Panc1 (cell line): Measurements from ENCODE around the gene CAVIN4. TPM values are rescaled to one million over a fixed set of nuclear protein-coding genes. Genes with fewer than 3 reads are reported as not detected.

ENCODE experiments used
- ATAC-seq: fragments of 200-7000 bp; cut with Tn5 transposase; 2 replicates; pipeline ENCODE4 v1.9.1; 2020; ENCODE audit warnings: mild to moderate bottlenecking, moderate library complexity
- BruUV-seq: library from RNA; stranded (reverse); fragments of 400-500 nt; replicated peaks from 2 replicates; lab custom pipeline; 2021; lab: Mats Ljungman, UMichigan
- CTCF ChIA-PET: fragments of 300-600 bp; sonication (Branson Sonifier 250); formaldehyde crosslinking; loops from one replicate; lab custom pipeline; 2022; ENCODE audit warnings: antibody characterized with exemption; lab: Charles Lee
- POLR2A ChIA-PET: fragments of 300-600 bp; sonication (Branson Sonifier 250); formaldehyde crosslinking; loops from one replicate; lab custom pipeline; 2022; ENCODE audit warnings: antibody characterized with exemption; lab: Charles Lee
- DNase-seq: peaks from one replicate; pipeline ENCODE4 v3.0.0-alpha.2; 2010; ENCODE audit warnings: low read depth, low spot score
- H3K27ac ChIP-seq: 2 replicates; pipeline ENCODE4 v1.5.1; 2011; ENCODE audit warnings: mild to moderate bottlenecking, low read length, inconsistent platforms
- H3K27me3 ChIP-seq: fragments of 200-500 bp; sonication (Bioruptor generic); 2 replicates; pipeline ENCODE4 v1.6.0; 2014; ENCODE audit warnings: low read length, inconsistent platforms; ENCODE audit not compliant: control insufficient read depth, insufficient read depth
- H3K36me3 ChIP-seq: fragments of 200-500 bp; sonication (Bioruptor generic); 2 replicates; pipeline ENCODE4 v1.5.1; 2014; ENCODE audit warnings: inconsistent platforms, mild to moderate bottlenecking, low read length, moderate library complexity; ENCODE audit not compliant: control insufficient read depth, insufficient read depth
- H3K4me1 ChIP-seq: 2 replicates; pipeline ENCODE4 v1.5.1; 2011; ENCODE audit warnings: inconsistent platforms, mild to moderate bottlenecking, low read length, moderate library complexity; ENCODE audit not compliant: control insufficient read depth, insufficient read depth
- H3K4me3 ChIP-seq, 2 experiments: 2 replicates each; pipeline ENCODE4 v1.5.1; 2011 to 2012; ENCODE audit warnings: low read depth in 2 of 2, low read length in 2 of 2, mild to moderate bottlenecking in 2 of 2, inconsistent platforms in 1 of 2, moderate library complexity in 1 of 2
- H3K9me3 ChIP-seq: fragments of 200-500 bp; sonication (Bioruptor generic); 2 replicates; pipeline ENCODE4 v1.5.1; 2014; ENCODE audit warnings: low read depth, mild to moderate bottlenecking, inconsistent platforms, low read length, moderate library complexity; ENCODE audit not compliant: control insufficient read depth, insufficient read depth
- CTCF ChIP-seq: fragments of 450-650 bp; IDR thresholded peaks from 2 replicates; pipeline ENCODE4 v1.5.1; 2017; ENCODE audit warnings: mild to moderate bottlenecking
- POLR2AphosphoS5 ChIP-seq: IDR thresholded peaks from 2 replicates; pipeline ENCODE4 v1.6.1; 2012; ENCODE audit warnings: mild to moderate bottlenecking, low read depth, low read length, moderate library complexity
- REST ChIP-seq, 2 experiments: IDR thresholded peaks; 2 replicates each; pipeline ENCODE4 v1.6.1; 2011 to 2012; ENCODE audit warnings: low read depth in 2 of 2, control low read depth in 1 of 2, low read length in 1 of 2, mild to moderate bottlenecking in 1 of 2, moderate library complexity in 1 of 2; ENCODE audit not compliant: insufficient read depth in 1 of 2
- SIN3A ChIP-seq: IDR thresholded peaks from 2 replicates; pipeline ENCODE4 v1.6.1; 2012; ENCODE audit warnings: low read depth, mild to moderate bottlenecking, low read length, moderate library complexity, borderline replicate concordance; ENCODE audit not compliant: insufficient read depth
- TCF7L2 ChIP-seq: IDR thresholded peaks from 2 replicates; pipeline ENCODE4 v1.6.1; 2011; ENCODE audit warnings: mild to moderate bottlenecking, low read depth, low read length, inconsistent platforms
- in situ Hi-C: cut with HindIII; loops from 2 replicates; pipeline ENCODE4 v1.10.0; 2016; ENCODE audit warnings: low sequenced_read_pairs, low pct_unique_long_range_greater_than_20kb
- intact Hi-C: fragments of 100-400 bp; cut with micrococcal nuclease; formaldehyde crosslinking; loops from one replicate; pipeline ENCODE4 v1.10.0; 2022; ENCODE audit not compliant: unreplicated experiment
- total RNA-seq: library from RNA; stranded (reverse); gene quantifications from one replicate; pipeline ENCODE4 v1.2.1, GENCODE V29; 2021; ENCODE audit not compliant: unreplicated experiment

Gene CAVIN4
- total RNA-seq, 1 experiment from 2014 or later = 0.82 TPM

- no TSS peak for BruUV-seq
- TF ChIP-seq POLR2AphosphoS5 (no peak), REST (IDR thresholded peaks at IDR 0.05; ENCODE audit: insufficient read depth in 1 of 2, low read depth in 2 of 2, low read length in 1 of 2) (no peak), TCF7L2 (no peak), CTCF (no peak), SIN3A (no peak)
- POLR2A ChIA-PET = no interaction called here
These were observed 16.6 kb upstream of the CAVIN4 start for GRCh38 chr9:100561256-100561655.

GRCh38 chr9:100567856-100568255 is 10.0 kb upstream of the CAVIN4 start:
- Histone ChIP-seq H3K27ac (no peak overlapping the region), H3K9me3 (no peaks in the 10 kb centered on the region), H3K27me3 (no peaks in the 10 kb centered on the region), H3K4me1 (no peaks in the 10 kb centered on the region), H3K4me3 (no peak overlapping the region), H3K36me3 (no peaks in the 10 kb centered on the region)
- CTCF ChIA-PET = no interaction called here
- no TSS peak for BruUV-seq
- no peak for TF ChIP-seq POLR2AphosphoS5
- TF ChIP-seq SIN3A = no peak
- TF ChIP-seq CTCF = no peak
- POLR2A ChIA-PET = no interaction called here
- DNase-seq (no peak), ATAC-seq (no peak)
- intact Hi-C loops (no loop called here), in situ Hi-C loops (no loop called here)

More at GRCh38 chr9:100561256-100561655, 16.6 kb upstream of the CAVIN4 start:
- CTCF ChIA-PET = no interaction called here
- in situ Hi-C loops = no loop called here
- no peaks in the 10 kb centered on the region for H3K9me3 ChIP-seq
- no peaks in the 10 kb centered on the region for H3K27me3 ChIP-seq
- no peak overlapping the region for H3K27ac ChIP-seq
- ATAC-seq = no peak
- intact Hi-C loops = no loop called here
- no peak for DNase-seq
- H3K36me3 ChIP-seq = no peaks in the 10 kb centered on the region
- no peaks in the 10 kb centered on the region for H3K4me1 ChIP-seq
- H3K4me3 ChIP-seq = no peak overlapping the region
